ENCODE results near the gene SLC35E1.

DNA sequence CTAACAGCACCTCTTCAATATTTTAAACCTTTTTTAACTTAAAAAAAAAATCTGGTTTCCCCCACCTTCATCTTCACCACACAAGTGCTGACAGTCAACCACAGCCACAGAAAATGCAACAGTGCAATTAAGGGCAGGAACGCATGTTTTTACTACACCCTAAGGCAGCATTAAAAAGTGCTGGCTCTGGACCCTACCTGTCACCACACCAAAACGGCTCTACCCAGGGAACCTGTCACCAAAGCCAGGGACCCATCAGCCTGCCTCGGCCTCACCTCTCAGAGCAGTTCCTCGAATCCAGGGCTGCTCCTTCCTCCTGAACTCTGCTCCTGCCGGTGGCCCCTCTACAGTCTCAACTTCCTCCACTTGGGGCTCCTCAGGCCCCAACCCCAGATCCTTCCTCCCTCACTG lies 22.5 kb upstream of the SLC35E1 start:
- TF ChIP-seq CTCF (IDR thresholded peaks at IDR 0.05; ENCODE audit: insufficient read depth, low read length, poor library complexity, severe bottlenecking) (no peak), EZH2phosphoT487 (conservative IDR thresholded peaks at IDR 0.05; ENCODE audit: low read length) (no peak)

Data from SU-DHL-6 (cell line).